ENCODE results near the gene CCDC54.

- no peak for TF ChIP-seq POLR2AphosphoS5 (IDR thresholded peaks at IDR 0.05; ENCODE audit: low read depth, low read length)
- TF ChIP-seq, protein P1, sequence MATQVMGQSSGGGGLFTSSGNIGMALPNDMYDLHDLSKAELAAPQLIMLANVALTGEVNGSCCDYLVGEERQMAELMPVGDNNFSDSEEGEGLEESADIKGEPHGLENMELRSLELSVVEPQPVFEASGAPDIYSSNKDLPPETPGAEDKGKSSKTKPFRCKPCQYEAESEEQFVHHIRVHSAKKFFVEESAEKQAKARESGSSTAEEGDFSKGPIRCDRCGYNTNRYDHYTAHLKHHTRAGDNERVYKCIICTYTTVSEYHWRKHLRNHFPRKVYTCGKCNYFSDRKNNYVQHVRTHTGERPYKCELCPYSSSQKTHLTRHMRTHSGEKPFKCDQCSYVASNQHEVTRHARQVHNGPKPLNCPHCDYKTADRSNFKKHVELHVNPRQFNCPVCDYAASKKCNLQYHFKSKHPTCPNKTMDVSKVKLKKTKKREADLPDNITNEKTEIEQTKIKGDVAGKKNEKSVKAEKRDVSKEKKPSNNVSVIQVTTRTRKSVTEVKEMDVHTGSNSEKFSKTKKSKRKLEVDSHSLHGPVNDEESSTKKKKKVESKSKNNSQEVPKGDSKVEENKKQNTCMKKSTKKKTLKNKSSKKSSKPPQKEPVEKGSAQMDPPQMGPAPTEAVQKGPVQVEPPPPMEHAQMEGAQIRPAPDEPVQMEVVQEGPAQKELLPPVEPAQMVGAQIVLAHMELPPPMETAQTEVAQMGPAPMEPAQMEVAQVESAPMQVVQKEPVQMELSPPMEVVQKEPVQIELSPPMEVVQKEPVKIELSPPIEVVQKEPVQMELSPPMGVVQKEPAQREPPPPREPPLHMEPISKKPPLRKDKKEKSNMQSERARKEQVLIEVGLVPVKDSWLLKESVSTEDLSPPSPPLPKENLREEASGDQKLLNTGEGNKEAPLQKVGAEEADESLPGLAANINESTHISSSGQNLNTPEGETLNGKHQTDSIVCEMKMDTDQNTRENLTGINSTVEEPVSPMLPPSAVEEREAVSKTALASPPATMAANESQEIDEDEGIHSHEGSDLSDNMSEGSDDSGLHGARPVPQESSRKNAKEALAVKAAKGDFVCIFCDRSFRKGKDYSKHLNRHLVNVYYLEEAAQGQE (IDR thresholded peaks at IDR 0.05; ENCODE audit: insufficient read depth in 1 of 2, low read depth in 2 of 2, low read length in 2 of 2), result no peak
- TF ChIP-seq FOXP2 (optimal IDR thresholded peaks at IDR 0.05; ENCODE audit: borderline replicate concordance, extremely low read depth, extremely low read length, insufficient read depth), result no peak
- no peak for TF ChIP-seq TAF1 (IDR thresholded peaks at IDR 0.05; ENCODE audit: borderline replicate concordance, insufficient read depth, low read length)
Measured at GRCh38 chr3:107372506-107372905, 4.7 kb upstream of the CCDC54 start.
